Erythroblast (primary cell): ENCODE data around the gene HAUS5.
"Not testable (repeated sequence)": the region's sequence is repeated elsewhere in the genome, so short reads cannot be mapped to it uniquely, and the experiment has no call there.

Experiments used
- DNase-seq, 2 experiments: peaks; one replicate each; lab custom pipeline; 2025; lab: John Stamatoyannopoulos, UW
- GATA1 ChIP-seq: IDR thresholded peaks from 2 replicates; pipeline ENCODE4 v1.6.1; 2011; ENCODE audit warnings: low read depth, mild to moderate bottlenecking, control low read depth, low read length, moderate library complexity
- POLR2A ChIP-seq: IDR thresholded peaks from 2 replicates; pipeline ENCODE4 v1.6.1; 2011; ENCODE audit warnings: mild to moderate bottlenecking, low read length

HAUS5 gene

DNA sequence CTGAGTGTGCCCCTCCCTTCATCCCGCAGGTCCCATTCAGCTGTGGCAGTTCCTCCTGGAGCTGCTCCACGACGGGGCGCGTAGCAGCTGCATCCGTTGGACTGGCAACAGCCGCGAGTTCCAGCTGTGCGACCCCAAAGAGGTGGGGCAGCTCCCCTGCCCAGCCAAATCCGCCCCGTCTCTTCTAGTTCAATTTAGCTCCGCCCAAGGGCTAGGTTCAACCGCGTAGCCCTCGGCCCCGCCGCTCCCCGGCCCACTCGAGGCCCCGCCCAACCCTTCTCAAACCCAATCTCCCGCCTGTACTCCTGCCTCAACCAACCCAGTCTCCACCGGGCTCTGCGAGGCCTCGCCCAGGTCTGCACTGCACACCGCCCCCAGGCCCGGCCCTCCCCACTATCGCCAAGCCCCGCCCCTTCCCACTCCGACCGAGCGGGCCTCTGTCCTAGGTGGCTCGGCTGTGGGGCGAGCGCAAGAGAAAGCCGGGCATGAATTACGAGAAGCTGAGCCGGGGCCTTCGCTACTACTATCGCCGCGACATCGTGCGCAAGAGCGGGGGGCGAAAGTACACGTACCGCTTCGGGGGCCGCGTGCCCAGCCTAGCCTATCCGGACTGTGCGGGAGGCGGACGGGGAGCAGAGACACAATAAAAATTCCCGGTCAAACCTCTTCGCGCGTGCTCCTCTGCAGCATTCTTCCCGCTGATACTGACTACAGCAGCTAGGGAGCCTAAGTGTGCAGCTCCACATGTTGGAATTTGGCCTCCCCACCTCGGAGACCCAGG, 31.9 kb downstream of the HAUS5 start:
- peak; percentile 31 for TF ChIP-seq POLR2A
- no peak for TF ChIP-seq GATA1
- peak; percentile 97 to 98 for DNase-seq

DNA sequence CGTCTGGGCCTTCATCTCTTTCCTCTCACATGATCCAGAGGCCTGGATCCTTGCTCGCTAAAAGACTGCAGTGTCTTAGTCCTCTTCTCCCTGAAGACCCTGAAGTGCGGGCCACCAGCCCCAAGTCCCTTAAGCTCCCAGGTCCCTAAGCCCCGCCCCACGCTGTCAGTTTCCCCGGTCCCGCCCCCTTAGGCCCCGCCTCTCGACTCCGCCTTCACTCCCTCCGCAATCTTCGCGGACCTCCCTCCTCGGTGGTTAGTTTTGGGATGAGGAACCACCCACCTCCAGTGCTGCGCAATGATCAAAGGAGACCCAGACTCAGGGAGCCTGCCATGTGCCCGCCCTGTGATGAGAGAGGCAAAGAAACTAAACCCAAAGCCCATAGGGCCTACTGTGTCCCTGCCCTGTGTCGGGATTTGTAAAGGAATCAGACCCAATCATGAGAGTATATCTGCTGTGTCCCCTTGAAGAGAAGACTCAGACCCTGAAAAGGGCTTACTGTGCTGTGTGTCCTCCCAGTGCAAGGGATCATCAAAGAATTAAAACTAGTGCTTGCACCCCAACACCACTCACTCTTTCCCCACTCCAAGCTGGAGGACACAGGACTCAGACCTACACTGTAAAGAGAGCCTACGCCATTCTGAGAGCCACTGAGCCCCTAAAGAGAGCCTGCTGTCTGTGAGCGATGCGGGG, 32.6 kb downstream of the HAUS5 start:
- TF ChIP-seq GATA1 (no peak), POLR2A (no peak)
- peak; percentile 69 to 78 for DNase-seq

GRCh38 chr19:35645680-35646511, 33.4 kb downstream of the HAUS5 start:
- no peak for TF ChIP-seq GATA1
- no peak for TF ChIP-seq POLR2A
- no peak for DNase-seq

- peak; percentile 96 to 97 for DNase-seq
- TF ChIP-seq POLR2A (peak; percentile 93), GATA1 (no peak)
Measured at GRCh38 chr19:35648017-35648961, 35.8 kb downstream of the HAUS5 start, which contains the start of gene COX6B1. TSS of gene COX6B1 (plus strand) at chr19:35648323. CDS start at chr19:35651244, 2,921 bp downstream.

DNA sequence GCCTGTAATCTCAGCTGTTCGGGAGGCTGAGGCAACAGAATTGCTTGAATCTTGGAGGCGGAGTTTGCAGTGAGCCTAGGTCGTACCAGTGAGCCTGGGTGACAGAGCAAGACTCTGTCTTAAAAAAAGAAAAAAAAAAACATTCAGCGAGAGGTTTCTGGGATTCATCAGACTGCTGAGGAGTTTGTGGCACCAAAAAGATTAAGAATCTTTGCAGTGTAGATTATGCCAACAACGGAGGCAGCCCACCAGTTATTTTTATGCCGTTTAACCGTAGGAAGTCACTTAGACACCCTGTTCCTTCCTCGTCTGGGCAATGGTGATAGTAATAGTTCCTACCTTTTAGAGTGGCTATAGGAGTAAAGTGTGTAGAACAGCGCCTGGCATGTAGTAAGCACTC, 38.0 kb downstream of the HAUS5 start:
- TF ChIP-seq POLR2A (no peak), GATA1 (no peak)
- no peak for DNase-seq

DNA sequence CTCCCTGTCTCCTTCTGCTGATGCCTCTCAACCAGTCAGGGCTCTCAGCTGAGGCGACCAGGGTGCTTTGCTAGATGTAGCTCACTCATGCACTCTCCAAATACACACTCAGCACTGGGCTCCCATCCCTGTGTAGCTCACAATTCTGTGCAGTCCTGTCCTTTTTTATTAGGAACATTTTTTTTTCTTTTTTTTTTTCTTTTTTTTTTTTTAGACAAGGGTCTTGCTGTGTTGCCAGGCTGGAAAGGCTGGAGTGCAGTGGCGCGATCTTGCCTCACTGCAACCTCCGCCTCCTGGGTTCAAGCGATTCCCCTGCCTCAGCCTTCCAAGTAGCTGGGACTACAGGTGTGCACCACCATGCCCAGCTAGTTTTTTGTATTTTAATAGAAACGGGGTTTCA, 42.3 kb downstream of the HAUS5 start:
- not testable (repeated sequence) for DNase-seq

- TF ChIP-seq GATA1 (no peak), POLR2A (no peak)
- DNase-seq: no peak
Measured at GRCh38 chr19:35655600-35655999, 43.1 kb downstream of the HAUS5 start.

GRCh38 chr19:35656700-35657099, 44.2 kb downstream of the HAUS5 start:
- DNase-seq: no peak
- TF ChIP-seq GATA1 (no peak), POLR2A (no peak)

DNA sequence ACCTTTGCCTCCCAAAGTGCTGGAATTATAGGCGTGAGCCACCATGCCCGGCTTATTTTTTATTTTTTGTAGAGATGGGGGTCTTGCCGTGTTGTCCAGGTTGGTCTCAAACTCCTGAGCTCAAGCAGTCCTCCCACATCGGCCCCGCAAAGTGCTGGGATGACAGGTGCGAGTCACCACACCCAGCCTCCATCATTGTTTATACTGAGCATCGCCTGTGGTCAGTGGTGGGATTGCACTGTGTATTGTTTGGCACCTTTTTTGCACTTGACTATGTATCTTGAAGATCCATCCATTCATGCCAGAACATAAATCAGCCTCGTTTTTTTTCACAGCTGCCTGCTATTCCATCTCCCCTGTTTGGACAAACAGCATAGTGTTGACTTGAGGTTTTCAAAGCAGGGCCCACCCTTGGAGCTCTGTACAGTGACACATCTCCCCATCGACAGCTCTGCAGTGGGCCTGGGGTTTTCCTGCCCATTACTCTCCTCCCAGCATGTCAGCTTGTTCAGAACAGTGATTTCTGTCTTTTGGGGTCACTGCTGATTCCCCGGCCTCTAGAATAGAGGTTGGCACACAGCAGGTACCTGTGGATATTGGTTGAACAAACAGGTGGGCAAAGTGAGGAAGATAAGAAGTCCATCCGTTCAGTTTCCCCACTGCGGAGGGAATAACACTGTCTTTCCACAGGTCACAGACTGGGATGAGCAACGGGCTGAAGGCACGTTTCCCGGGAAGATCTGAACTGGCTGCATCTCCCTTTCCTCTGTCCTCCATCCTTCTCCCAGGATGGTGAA, 45.6 kb downstream of the HAUS5 start:
- DNase-seq: no peak
- TF ChIP-seq GATA1: no peak
- TF ChIP-seq POLR2A: no peak

DNA sequence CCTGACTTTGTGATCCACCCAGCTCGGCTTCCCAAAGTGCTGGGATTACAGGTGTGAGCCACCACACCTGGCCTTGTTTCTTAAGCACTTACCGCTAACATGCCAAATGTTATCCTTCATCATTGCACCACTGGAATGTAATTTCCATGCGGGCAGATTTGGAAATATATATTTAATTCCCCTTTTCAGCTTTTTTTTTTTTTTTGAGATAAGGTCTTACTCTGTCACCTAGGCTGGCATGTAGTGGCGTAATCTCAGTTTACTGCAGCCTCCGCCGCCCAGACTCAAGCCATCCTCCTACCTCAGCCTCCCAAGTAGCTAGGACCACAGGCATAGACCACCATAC, 49.4 kb downstream of the HAUS5 start:
- DNase-seq: no peak
- no peak for TF ChIP-seq POLR2A
- no peak for TF ChIP-seq GATA1

DNA sequence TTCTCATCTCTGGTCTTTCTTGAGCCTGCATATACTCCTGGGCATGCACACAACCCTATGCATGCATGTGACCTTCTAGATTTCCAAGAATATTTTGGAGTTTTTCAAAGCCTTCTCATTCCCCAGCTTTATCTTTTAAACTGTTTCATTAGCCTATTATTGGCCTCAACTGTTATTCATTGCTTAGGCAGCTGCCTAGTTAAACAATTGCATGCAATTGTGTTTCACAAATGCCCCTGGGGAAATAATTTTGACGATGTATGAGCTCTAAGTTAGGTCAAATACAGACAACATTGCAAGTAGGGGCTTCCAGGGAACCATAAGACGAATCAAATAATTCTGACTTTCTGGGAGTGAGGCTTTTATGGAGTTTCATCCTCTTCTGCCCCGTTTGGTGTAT, 51.4 kb downstream of the HAUS5 start:
- no peak for TF ChIP-seq POLR2A
- no peak for DNase-seq

DNA sequence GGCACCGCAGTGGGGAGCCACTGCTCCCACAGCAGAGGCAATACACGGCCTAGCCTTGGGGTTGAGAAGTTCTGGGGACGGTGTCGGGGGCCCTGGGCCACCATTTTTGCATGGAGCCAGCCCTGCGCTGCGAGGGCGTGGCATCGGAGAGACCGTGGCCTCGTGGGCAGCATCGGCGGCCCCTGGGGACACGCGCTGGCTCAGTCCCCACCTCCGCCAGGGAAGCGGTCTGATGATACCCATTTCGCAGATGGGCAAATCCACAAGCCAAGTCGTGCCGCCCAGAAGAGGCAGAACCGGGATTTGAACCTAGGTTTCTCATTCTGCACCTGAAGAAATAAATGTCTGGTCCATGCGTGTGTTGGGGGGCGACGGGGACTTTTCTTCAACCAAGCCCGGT, 52.6 kb downstream of the HAUS5 start:
- DNase-seq: no peak
- no peak for TF ChIP-seq POLR2A
- no peak for TF ChIP-seq GATA1

GRCh38 chr19:35665604-35666003, 53.1 kb downstream of the HAUS5 start:
- TF ChIP-seq POLR2A (no peak), GATA1 (no peak)
- no peak for DNase-seq
